Spleen (tissue), 7 donors: Measurements from ENCODE around the gene SHISA9.

Experiments
- POLR2AphosphoS5 ChIP-seq, 3 donors: sonication (generic); formaldehyde crosslinking; IDR thresholded peaks; one replicate each; pipeline ENCODE4 v1.5.1; 2017; ENCODE audit warnings: antibody characterized with exemption in 3 of 3
- TF ChIP-seq, protein P1 (sequence below), 11 experiments: fragments of 200-600 bp in 7 of 11; fragments of 450-650 bp in 4 of 11; sonication (generic) in 4 of 11; IDR thresholded peaks in 8 of 11; conservative IDR thresholded peaks in 3 of 11; 1 replicate in 7 of 11; 2 replicates in 4 of 11; pipeline versions ENCODE4 v1.4.0 to v1.8.0; 2016 to 2021; ENCODE audit warnings: antibody characterized with exemption in 11 of 11, inconsistent platforms in 4 of 11, mild to moderate bottlenecking in 1 of 11
- donor health status: DM: no; HTN: no; CAD: no; lungs with moderate emphysema.
- donor health status: DM: no; HTN: no; CAD: no.
- donor health status: DM: no; HTN: no; CAD: no.

DNA sequence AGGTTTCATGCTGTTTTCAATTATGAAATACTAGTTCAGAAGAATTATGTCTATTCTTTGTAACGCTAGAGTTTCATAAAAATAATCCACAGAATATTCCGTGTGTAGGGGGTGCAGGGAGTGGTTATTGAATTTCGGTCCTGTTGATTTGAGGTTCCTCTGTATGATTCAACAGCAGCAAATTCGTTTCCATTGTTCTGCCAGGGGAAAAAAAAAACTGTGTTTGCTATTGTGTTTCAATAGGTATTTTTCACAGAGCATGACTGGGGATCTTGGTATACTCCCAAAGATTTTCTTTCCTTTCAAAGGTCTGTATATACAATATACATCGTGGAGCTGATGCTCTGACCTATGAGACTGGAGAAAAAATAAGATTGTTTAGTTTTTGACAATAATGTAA, 15.8 kb downstream of the SHISA9 start:
- TF ChIP-seq, protein P1, sequence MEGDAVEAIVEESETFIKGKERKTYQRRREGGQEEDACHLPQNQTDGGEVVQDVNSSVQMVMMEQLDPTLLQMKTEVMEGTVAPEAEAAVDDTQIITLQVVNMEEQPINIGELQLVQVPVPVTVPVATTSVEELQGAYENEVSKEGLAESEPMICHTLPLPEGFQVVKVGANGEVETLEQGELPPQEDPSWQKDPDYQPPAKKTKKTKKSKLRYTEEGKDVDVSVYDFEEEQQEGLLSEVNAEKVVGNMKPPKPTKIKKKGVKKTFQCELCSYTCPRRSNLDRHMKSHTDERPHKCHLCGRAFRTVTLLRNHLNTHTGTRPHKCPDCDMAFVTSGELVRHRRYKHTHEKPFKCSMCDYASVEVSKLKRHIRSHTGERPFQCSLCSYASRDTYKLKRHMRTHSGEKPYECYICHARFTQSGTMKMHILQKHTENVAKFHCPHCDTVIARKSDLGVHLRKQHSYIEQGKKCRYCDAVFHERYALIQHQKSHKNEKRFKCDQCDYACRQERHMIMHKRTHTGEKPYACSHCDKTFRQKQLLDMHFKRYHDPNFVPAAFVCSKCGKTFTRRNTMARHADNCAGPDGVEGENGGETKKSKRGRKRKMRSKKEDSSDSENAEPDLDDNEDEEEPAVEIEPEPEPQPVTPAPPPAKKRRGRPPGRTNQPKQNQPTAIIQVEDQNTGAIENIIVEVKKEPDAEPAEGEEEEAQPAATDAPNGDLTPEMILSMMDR (IDR thresholded peaks at IDR 0.05 in 8 of 11, conservative IDR thresholded peaks at IDR 0.05 in 3 of 11) = no peak
- TF ChIP-seq POLR2AphosphoS5 (IDR thresholded peaks at IDR 0.05) = no peak
